ENCODE data around the gene SPRN.
A peak's percentile ranks its signal among the peaks of the same experiment; 100 is the strongest.

The SPRN gene

GRCh38 chr10:133403359-133403758 is 21.1 kb downstream of the SPRN start:
- no peak overlapping the region for H3K4me3 ChIP-seq (ENCODE audit: low read length, poor library complexity, severe bottlenecking)
- H3K79me2 ChIP-seq (ENCODE audit: insufficient read depth, low read length) = peaks cover 19% of the 10 kb centered on the region; the same call in 1 of the 2 replicates
- no peaks in the 10 kb centered on the region for H3F3A ChIP-seq (ENCODE audit: low read depth)
- no peak for TF ChIP-seq EZH2phosphoT487 (IDR thresholded peaks at IDR 0.05; ENCODE audit: borderline replicate concordance)
- peaks cover 17% of the 10 kb centered on the region for H3K36me3 ChIP-seq (ENCODE audit: insufficient read depth, low read length)
- no peak overlapping the region for H3K4me2 ChIP-seq (ENCODE audit: low read depth, low read length, poor library complexity, severe bottlenecking)
- H3K27me3 ChIP-seq (ENCODE audit: insufficient read depth, low read length, poor library complexity, severe bottlenecking) = no peaks in the 10 kb centered on the region
- H3K9ac ChIP-seq (ENCODE audit: low read depth, low read length, poor library complexity, severe bottlenecking) = no peak overlapping the region
- peaks cover 23% of the 10 kb centered on the region for H3K4me1 ChIP-seq (ENCODE audit: insufficient read depth, low read length, poor library complexity, severe bottlenecking)
- H3K9me3 ChIP-seq (ENCODE audit: insufficient read depth, low read depth, low read length) = no peaks in the 10 kb centered on the region
- no peaks in the 10 kb centered on the region for H3K9me2 ChIP-seq (replicated peaks; ENCODE audit: low read depth, low read length)
- H4K20me1 ChIP-seq (ENCODE audit: insufficient read depth, low read length, poor library complexity, severe bottlenecking) = peaks cover 5% of the 10 kb centered on the region
- no peak overlapping the region for H2AFZ ChIP-seq (ENCODE audit: low read length)

GRCh38 chr10:133401981-133402725 is 22.3 kb downstream of the SPRN start:
- Histone ChIP-seq H3K27me3 (ENCODE audit: insufficient read depth, low read length, poor library complexity, severe bottlenecking) (no peaks in the 10 kb centered on the region), H2AFZ (ENCODE audit: low read length) (no peak overlapping the region), H3K4me2 (ENCODE audit: low read depth, low read length, poor library complexity, severe bottlenecking) (no peak overlapping the region), H3K4me1 (ENCODE audit: insufficient read depth, low read length, poor library complexity, severe bottlenecking) (peaks cover 23% of the 10 kb centered on the region), H3K36me3 (ENCODE audit: insufficient read depth, low read length) (peaks cover 18% of the 10 kb centered on the region), H3K9ac (ENCODE audit: low read depth, low read length, poor library complexity, severe bottlenecking) (no peak overlapping the region), H3F3A (ENCODE audit: low read depth) (no peaks in the 10 kb centered on the region), H3K9me3 (ENCODE audit: insufficient read depth, low read depth, low read length) (no peaks in the 10 kb centered on the region), H3K79me2 (ENCODE audit: insufficient read depth, low read length) (peaks cover 21% of the 10 kb centered on the region; the same call in 1 of the 2 replicates), H4K20me1 (ENCODE audit: insufficient read depth, low read length, poor library complexity, severe bottlenecking) (peaks cover 5% of the 10 kb centered on the region), H3K9me2 (replicated peaks; ENCODE audit: low read depth, low read length) (no peaks in the 10 kb centered on the region), H3K4me3 (ENCODE audit: low read length, poor library complexity, severe bottlenecking) (no peak overlapping the region)
- TF ChIP-seq CTCF (conservative IDR thresholded peaks at IDR 0.05; ENCODE audit: low read length) (no peak), EZH2phosphoT487 (IDR thresholded peaks at IDR 0.05; ENCODE audit: borderline replicate concordance) (no peak)

GRCh38 chr10:133401500-133401899 is 22.9 kb downstream of the SPRN start:
- no peaks in the 10 kb centered on the region for H3K27me3 ChIP-seq (ENCODE audit: insufficient read depth, low read length, poor library complexity, severe bottlenecking)
- H3K36me3 ChIP-seq (ENCODE audit: insufficient read depth, low read length) = peaks cover 18% of the 10 kb centered on the region
- H3K9me3 ChIP-seq (ENCODE audit: insufficient read depth, low read depth, low read length) = no peaks in the 10 kb centered on the region
- H4K20me1 ChIP-seq (ENCODE audit: insufficient read depth, low read length, poor library complexity, severe bottlenecking) = peaks cover 5% of the 10 kb centered on the region
- H3K9me2 ChIP-seq (replicated peaks; ENCODE audit: low read depth, low read length) = no peaks in the 10 kb centered on the region
- H3K4me3 ChIP-seq (ENCODE audit: low read length, poor library complexity, severe bottlenecking) = no peak overlapping the region
- H3F3A ChIP-seq (ENCODE audit: low read depth) = no peaks in the 10 kb centered on the region
- peak overlapping the region; percentile 4 for H3K4me2 ChIP-seq (ENCODE audit: low read depth, low read length, poor library complexity, severe bottlenecking)
- H2AFZ ChIP-seq (ENCODE audit: low read length) = no peak overlapping the region
- no peak overlapping the region for H3K9ac ChIP-seq (ENCODE audit: low read depth, low read length, poor library complexity, severe bottlenecking)
- TF ChIP-seq EZH2phosphoT487 (IDR thresholded peaks at IDR 0.05; ENCODE audit: borderline replicate concordance) = no peak
- TF ChIP-seq CTCF (conservative IDR thresholded peaks at IDR 0.05; ENCODE audit: low read length) = no peak
- H3K4me1 ChIP-seq (ENCODE audit: insufficient read depth, low read length, poor library complexity, severe bottlenecking) = peaks cover 23% of the 10 kb centered on the region
- peaks cover 20% of the 10 kb centered on the region; the same call in 1 of the 2 replicates for H3K79me2 ChIP-seq (ENCODE audit: insufficient read depth, low read length)
